ENCODE data around the gene PCYT1A.
"Not testable (repeated sequence)": the region's sequence is repeated elsewhere in the genome, so short reads cannot be mapped to it uniquely, and the experiment has no call there.

The PCYT1A gene

DNA sequence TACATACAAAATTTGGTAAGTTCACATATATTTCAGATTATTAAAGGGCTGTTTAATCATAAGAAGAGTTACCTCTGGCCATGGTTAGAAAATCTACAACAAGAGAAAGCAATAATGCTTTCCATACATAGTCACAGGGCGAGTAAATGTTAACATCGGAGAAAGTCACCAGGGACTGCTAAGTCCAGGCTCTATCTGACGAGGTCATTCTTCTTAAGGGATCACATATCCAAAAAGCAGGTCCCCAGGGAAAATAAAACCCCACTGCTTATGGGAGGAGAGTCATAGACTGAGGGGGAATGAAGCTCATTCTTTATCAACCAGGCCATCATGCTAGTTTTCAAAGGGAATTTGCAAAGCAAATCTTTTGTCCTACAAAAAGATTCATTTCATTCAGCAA lies 3.1 kb downstream of the PCYT1A start:
- DNase-seq: no peak

DNA sequence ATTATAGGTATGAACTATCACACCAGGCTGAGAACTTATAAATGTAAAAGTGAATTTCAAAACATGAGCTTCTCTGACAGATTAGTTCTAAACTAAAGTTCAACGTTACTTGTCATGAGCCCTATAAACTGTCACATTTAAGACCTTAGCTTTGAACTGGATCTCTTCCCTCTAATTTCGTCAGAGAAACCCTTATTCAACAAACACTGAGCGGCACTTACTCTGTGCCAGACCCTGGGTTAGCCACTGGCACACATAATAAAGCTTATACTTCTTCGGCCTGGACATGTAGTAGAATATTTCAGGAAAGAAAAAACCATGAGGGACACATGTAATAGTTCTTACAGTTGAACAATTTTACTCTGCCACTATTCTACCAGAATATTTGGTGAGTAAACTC lies 5.6 kb downstream of the PCYT1A start:
- no peak for DNase-seq

DNA sequence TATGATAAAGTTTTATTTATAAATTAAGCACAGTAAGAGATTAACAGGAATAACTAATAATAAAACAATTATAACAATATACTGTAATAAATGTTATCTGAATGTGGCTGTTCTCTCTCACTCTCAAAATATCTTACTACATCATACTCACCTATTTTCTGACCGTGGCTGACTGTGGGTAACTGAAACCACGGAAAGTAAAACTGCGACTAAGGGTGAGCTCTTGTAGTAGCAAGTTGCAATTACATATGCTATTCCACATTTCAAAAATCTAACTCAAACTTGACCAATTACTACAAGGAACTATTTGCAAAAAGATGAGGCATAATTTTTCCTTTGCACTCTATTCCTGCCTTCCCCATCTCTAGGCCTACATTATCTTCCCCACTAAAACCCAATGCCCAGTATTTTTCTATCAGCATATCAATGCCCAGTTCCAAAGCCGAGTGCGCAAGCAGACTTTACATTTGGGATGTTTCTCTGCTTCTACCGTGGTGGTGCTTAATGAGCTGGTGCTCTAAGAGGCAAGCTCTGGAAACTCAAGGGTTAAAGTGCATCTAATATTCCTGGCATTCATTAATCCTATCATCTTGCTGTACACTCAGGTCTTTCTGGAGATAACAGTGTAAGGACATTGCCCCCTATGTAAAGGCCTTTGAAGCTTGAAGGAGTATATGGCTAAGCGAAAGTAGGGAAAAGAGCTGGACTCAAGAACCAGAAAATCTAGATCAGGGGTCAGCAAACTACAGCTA lies 6.7 kb downstream of the PCYT1A start:
- no peak for DNase-seq

DNA sequence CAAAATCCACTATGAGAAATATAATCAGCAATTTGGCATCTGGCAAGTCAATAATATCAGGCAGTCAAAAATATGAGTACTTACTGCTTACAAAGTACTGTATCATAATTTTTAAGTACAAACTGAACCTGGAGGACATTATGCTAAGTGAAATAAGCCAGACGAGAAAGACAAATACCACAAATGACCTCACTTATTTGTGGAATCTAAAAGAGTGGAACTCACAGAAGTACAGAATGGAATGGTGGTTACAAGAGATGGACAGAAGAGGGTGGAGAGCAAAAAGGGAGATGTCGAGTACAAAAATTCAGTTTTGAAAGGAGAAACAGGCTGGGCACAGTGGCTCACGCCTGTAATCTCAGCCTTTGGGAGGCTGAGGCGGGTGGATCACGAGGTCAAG lies 12.4 kb downstream of the PCYT1A start:
- no peak for DNase-seq

DNA sequence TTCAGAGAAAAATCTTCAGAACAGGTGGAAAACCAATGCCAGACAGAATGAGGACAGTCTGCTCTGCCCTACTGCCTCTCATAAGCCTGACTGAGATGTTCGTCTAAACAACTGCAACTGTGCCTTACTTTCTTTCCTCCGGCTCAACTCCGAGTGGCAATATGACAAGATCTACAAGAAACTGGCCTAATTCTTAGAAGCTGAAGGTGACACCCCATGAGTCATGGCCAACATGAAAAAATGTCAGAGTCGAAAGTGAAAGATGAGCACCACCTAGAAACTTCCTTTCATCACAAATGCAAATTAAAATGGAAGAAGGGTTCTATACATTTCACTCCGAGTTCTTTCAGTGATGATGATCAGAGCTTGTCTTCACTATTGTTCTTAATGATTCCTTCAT lies 12.9 kb downstream of the PCYT1A start:
- DNase-seq: peak; percentile 49

DNA sequence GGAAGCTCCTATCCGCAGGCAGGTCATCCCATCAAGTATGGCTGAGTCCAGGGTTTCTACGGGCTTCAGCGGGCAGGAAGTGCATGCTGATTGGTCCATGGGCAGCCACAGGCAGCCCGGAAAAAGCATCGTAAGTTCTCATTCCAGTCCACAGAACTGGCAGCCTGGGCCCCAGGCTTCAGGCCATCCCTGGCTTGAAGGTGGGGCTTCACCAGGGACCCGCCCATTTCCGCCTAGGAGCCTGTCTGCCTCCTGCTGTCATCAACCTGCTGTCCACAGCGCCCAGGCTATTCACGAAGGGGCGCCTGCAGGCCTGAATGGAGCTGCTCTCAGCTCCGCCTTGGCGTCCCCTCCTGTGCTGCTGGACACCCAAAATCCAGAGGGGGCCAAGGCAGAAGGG lies 13.9 kb downstream of the PCYT1A start:
- DNase-seq: no peak

DNA sequence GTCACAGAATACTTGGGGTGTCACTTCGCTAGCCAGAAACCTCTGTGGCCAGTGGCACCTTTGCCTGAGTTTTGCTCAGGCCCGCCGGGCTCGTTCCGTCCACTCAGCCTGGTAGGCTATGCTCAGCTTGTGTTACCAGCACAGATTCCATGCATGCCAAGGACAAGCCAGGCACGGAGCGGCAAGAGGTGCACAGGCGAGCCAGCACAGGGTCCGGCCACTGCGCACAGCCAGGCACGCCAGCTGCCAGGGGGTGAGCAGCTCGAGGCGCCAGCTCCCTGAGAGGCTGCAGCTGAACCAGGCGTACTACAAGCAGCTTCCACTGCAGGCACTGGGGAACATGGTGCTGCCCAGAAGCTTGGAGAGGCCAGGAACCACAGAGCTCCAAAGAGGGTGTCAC lies 14.7 kb downstream of the PCYT1A start:
- DNase-seq: no peak

DNA sequence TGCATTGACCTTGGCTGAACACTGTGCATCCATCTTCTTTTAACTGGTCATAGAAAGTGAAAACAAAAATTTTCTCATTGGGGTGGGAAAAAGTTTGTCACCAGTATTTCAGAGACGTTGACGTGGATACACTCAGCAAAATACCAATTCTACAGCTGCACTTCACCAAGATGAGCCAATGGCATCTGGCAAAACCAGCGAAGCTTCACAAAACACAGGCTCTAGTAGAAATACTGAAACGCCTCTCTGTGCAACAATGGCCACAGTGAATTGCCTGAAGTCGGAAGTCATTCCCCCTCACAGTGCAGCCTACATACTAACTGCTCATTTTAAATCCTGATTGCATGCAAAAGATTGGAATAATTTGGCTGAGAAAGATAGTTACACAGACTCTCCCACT lies 17.0 kb downstream of the PCYT1A start:
- no peak for DNase-seq

DNA sequence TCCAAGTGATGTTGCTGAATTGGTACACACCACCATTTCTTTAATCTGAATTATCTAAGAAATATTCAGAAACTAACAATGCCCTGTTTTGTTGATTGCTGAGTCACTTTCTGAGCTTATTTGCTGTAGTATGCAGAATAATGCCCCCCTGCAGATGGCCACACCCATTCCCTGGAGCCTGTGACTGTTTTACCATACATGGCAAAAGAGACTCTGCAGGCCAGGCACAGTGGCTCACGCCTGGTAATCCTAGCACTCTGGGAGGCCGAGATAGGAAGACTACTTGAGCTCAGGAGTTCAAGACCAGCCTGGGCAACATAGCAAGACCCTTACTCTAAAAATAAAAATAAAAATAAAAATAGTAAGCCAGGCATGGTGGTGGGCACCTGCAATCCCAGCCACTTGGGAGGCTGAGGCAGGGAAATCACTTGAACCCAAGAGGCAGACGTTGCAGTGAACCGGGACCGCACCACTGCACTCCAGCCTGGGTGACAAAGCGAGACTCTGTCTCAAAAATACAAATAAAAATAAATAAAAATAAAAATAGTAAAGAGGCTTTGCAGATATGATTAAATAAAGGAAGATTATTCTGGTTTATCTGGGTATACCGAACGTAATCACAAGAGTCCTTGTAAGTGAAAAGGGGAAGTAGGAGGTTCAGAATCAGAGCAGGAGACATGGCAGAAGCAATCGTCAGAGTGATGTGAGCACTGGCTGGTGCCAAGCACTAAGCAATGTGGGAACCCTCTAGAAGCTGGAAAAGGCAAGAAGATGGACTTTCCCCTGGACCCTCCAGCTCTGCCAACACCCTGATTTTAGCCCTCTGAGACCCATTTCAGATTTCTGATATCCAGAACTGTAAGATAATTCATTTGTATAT lies 19.0 kb downstream of the PCYT1A start:
- no peak for DNase-seq

DNA sequence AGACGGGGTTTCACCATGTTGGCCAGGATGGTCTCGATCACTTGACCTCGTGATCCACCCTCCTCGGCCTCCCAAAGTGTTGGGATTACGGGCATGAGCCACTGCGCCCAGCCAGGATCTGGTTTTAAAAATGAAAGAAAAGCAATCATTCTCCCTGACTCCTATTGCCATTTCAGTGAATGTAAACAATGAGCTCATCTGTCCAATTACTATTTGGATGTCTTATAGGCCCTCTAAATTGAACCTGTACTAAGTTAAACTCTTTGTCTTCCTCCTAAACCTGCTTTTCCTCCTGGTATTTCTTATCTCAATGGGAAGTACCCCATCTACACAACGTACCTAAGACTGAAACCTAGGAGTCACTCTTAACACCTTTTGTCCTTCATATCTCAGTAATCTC lies 23.7 kb downstream of the PCYT1A start:
- DNase-seq: no peak

DNA sequence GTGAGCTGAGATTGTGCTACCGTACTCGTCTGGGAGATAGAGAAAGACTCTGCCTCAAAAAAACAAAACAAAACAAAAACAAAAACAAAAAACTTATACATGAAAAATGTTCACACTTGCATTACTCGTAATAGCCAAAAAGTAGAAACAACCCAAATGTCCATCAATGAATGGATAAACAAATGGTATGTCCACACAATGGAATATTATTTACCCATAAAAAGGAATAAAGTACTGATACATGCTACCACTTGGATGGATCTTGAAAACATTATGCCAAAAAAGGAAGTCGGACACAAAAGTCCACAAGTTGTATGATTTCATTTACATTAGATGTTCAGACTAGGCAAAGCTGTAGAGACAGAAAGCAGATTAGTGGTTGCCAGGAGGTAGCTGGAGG lies 26.7 kb downstream of the PCYT1A start:
- DNase-seq: no peak

DNA sequence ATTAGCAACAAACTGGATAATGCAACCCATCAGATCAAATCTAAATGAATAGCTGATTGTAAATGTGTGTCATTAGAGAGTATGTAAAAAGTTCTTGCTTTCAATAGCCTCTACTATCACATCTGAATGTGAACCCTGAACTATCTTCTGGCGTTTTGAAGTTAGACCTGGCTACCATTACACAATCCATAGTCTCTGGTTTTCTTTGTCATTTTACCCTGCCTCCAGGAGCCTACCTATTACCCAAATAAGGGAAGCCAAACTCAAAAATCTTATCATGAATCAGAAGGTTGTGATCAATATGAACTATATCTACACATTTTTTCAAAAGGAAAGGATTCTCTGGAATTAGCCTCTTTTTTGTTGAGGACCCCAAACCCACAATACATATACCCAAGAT lies 31.8 kb downstream of the PCYT1A start:
- DNase-seq: no peak

DNA sequence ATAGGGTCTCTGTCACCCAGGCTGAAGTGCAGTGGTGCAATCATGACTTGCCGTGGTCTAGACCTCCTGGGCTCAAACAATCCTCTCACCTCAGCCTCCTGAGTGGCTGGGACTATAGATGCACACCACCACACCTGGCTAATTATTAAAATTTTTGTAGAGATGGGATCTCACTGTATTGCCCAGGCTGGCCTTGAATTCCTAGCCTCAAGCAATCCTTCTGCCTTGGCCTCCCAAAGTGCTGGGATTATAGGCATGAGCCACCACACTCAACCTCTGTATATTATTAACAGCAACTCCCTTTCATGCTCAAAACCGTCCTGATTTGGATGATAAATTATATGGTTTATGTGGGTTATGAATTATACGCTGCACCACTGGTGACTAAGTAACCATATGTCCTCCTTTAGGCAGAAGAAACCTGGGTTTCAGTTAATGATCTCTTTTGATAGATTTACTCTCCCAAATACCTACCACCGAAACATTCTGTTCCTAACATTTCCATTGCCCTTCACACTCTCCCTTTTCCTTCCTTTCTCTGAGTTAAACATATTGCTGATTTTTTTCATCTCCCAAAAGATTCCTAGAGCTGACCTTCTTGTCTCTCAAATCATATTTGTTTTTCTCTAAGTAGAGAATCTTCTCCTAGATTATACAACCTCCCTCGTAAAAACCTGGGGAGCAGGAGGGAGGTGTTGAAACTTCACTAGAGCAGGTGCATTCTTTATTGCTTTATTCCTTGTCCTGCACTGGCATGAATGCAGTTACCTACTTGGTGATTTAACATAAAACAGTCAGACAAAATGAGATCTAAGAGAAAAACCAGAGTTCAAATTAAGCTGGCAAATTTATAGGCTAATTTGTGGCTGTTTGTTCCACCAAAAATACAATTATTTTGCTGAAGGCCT lies 32.9 kb downstream of the PCYT1A start:
- DNase-seq: no peak

DNA sequence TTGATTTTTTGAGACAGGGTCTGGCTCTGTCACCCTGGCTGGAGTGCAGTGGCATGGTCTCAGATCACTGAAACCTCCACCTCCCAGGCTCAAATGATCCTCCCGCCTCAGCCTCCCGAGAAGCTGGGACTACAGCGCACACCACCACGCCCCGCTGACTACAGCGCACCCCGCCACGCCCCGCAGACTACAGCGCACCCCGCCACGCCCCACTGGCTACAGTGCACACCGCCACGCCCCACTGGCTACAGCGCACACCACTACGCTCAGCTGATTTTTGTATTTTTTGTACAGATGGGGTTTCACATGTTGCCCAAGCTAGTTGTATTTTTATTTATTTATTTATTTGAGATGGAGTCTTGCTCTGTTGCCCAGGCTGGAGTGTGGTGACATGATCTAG lies 35.6 kb downstream of the PCYT1A start:
- no peak for DNase-seq

DNA sequence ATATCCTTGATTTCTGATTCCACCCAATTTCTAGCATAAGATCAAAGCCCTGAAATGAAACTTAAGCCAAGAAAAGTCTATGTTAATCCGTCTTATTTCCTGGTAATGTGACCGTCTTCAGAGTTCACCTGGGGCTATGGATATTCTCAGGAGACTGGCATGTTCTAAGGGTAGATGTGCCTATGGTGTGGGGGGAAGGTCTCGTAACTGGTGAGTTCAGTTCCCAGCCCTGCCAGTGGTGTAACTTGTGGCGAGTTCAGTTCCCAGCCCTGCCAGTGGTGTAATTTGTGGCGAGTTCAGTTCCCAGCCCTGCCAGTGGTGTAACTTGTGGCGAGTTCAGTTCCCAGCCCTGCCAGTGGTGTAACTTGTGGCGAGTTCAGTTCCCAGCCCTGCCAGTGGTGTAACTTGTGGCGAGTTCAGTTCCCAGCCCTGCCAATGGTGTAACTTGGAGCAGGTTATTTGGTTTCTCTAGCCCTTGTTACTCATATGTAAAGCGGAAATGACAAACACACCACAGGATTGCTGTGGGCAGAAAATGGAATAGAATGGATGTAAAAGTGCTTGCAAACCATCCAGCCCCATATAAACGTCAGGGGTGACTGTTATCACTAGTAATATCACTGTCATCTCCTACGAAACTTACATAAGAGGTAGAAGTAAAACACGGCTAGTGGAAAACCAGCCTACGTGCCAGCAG lies 40.8 kb downstream of the PCYT1A start:
- no peak for DNase-seq

DNA sequence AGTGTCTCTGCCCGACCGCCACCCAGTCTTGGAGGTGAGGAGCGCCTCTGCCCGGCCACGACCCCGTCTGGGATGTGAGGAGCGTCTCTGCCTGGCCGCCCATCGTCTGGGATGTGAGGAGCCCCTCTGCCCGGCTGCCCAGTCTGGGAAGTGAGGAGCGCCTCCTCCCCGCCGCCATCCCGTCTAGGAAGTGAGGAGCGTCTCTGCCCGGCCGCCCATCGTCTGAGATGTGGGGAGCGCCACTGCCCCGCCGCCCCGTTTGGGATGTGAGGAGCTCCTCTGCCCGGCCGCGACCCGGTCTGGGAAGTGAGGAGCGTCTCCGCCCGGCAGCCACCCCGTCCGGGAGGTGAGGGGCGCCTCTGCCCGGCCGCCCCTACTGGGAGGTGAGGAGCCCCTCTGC lies 43.4 kb downstream of the PCYT1A start:
- DNase-seq: not testable (repeated sequence)

DNA sequence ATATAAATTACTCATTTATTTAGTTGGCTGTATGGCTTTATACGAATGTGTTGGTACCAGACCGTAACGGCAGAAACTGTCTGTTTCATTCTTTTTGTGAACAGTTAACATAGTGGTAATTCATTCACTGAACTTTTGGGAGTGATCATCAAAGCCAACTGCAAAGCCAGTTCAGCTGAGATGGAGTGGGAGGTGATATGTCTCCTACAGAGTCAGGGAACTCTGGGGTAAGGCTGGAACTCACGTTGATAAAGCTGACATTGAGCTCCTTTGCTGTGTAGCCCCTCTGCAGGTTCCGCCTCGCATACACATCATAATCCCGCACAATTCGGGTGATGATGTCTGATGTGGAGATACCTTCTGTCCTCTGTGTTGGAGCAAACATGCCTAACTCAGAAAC lies 45.8 kb downstream of the PCYT1A start:
- no peak for DNase-seq

DNA sequence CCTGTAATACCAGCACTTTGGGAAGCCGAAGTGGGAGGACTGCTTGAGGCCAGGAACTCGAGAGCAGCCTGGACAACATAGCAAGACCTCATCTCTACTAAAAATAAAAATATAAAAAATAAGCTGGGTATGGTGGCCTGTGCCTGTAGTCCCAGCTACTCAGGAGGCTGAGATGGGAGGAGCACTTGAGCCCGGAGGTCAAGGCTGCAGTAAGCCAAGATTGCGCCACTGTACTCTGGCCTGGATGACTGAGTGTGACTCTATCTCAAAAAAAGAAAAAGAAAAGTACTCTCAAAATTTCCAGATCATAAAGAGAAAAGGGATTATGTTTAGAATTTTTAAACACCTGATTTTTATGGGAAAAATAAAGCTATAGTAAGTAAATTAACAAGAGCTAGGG lies 47.1 kb downstream of the PCYT1A start:
- DNase-seq: no peak

DNA sequence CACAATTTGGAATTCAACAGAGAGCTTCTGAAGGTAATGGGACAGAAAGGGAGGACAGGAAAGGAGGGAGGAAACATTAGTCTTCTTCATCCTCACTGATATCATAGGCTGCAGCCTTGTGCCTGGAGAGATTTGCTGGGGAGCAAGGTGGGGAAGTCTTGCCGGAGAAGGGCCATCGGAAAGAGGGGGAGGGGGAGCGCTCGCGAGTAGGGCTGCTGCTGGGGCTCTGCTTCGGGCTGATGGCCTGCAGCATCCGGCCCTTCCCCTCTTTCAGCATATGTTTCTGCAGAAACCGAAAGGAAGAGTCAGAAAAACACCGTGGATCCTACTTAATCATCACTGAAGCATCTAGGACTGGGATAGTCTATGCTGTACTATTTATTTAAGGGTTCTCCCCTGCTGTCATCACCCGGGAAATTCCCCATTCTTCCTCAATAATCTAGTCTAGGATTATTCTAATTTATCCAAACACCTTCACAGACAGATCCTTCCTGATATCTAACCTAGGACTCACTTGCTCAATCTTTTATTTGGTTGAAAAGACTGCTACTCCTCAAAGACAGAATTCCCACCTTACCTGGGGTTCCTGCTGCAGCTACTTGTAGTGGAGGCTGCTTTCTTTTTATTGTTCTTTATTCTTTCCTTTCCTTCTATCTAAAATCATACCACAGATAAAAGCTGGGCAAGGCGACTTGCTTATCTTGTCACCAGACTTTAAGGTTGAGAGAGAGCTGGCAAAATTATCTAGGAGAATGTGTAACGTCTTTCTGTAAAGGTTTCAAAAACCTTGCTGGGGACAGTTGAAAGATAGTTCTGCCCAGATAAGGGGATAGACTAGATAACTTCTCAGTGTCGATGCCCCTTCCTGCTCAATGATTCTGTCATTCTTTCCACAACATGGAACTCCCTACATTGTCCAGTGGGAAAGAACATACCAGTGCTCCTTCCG lies 48.6 kb downstream of the PCYT1A start:
- DNase-seq: no peak

DNA sequence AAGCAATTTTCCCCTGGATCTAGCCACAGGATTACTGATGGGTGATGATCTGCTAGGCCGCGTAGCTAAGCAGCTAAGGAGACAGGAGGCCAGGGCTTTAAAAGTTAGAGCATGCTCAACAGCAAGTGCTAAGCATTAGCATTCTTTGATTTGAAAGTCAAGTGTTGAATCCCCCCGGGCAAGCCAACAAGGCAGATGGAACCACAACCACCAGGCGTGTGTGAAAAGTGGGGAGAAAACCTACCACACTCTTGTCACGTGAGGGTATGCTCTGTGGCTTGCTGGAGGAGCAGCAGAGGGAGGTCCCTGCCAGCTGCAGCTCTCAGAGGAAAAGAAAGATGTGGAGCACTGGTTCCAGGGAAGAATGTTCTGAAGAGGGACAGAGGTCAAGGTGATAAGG lies 50.3 kb downstream of the PCYT1A start:
- DNase-seq: no peak

DNA sequence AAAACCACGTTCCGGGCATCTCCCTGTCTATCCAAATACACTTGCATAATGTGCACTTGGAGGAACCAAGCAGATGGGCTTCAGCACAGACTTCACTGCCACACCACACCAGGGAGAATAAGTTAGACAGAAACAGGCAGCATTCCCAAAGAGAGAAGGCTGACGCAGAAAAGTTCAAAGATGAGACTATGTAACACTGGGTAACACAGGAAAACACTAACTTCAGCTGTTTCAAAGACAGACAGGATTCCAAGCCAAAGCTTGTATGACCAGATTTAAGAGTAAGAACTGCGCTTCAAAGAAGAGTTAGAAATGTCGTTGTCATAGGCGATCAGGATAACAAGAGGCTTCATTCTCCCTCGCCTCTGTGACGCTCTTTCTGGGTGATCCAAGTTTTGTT lies 51.3 kb downstream of the PCYT1A start:
- DNase-seq: no peak
